GM23338 (cell line): ENCODE data around the gene DMD. TPM values are rescaled to one million over a fixed set of nuclear protein-coding genes. Genes with fewer than 3 reads are reported as not detected.

ENCODE experiments used
- ATAC-seq: fragments of 200-7000 bp; cut with Tn5 transposase; 3 replicates; pipeline ENCODE4 v1.9.1; 2020
- DNase-seq: peaks from one replicate; pipeline ENCODE4 v3.0.0-alpha.2; 2015; ENCODE audit warnings: low spot score
- H2AFZ ChIP-seq: fragments of 200-600 bp; sonication (generic); 2 replicates; pipeline ENCODE4 v1.8.0; 2016; ENCODE audit warnings: antibody characterized with exemption, mild to moderate bottlenecking, moderate library complexity
- H3F3A ChIP-seq: fragments of 200-600 bp; sonication (generic); replicated peaks from 2 replicates; pipeline ENCODE4 v1.8.0; 2017; ENCODE audit warnings: antibody characterized with exemption, mixed run types, low read depth
- H3K27ac ChIP-seq: fragments of 200-600 bp; sonication (generic); 2 replicates; pipeline ENCODE4 v1.6.1; 2016; ENCODE audit warnings: low read depth
- H3K27me3 ChIP-seq: fragments of 200-600 bp; sonication (generic); 2 replicates; pipeline ENCODE4 v1.8.0; 2016; ENCODE audit warnings: mild to moderate bottlenecking, mixed run types, moderate library complexity; ENCODE audit not compliant: insufficient read depth
- H3K36me3 ChIP-seq: fragments of 200-600 bp; sonication (generic); 2 replicates; pipeline ENCODE4 v1.8.0; 2016; ENCODE audit warnings: mild to moderate bottlenecking; ENCODE audit not compliant: insufficient read depth
- H3K4me1 ChIP-seq: fragments of 200-600 bp; sonication (generic); 2 replicates; pipeline ENCODE4 v1.8.0; 2016; ENCODE audit warnings: mild to moderate bottlenecking, moderate library complexity; ENCODE audit not compliant: insufficient read depth
- H3K4me2 ChIP-seq: fragments of 200-600 bp; sonication (generic); 2 replicates; pipeline ENCODE4 v1.7.1; 2017; ENCODE audit warnings: mixed run types
- H3K4me3 ChIP-seq: fragments of 200-600 bp; sonication (generic); 2 replicates; pipeline ENCODE4 v1.6.1; 2016; ENCODE audit warnings: mixed run types
- H3K79me2 ChIP-seq: fragments of 200-600 bp; sonication (generic); replicated peaks from 2 replicates; pipeline ENCODE4 v1.8.0; 2017; ENCODE audit warnings: mild to moderate bottlenecking; ENCODE audit not compliant: insufficient read depth
- H3K9me2 ChIP-seq: fragments of 200-600 bp; sonication (generic); 2 replicates; pipeline ENCODE4 v1.8.0; 2017; ENCODE audit not compliant: insufficient read depth
- H4K20me1 ChIP-seq: fragments of 200-600 bp; sonication (generic); replicated peaks from 2 replicates; pipeline ENCODE4 v1.8.0; 2017; ENCODE audit warnings: mild to moderate bottlenecking; ENCODE audit not compliant: insufficient read depth
- H3K27ac Mint-ChIP-seq: 2 replicates; pipeline ENCODE4 v1.8.0; 2020; ENCODE audit warnings: inconsistent platforms, mild to moderate bottlenecking, moderate library complexity, mixed read lengths
- H3K27me3 Mint-ChIP-seq: 3 replicates; pipeline ENCODE4 v1.8.0; 2022; ENCODE audit warnings: low read depth, mild to moderate bottlenecking, moderate library complexity, mixed read lengths, inconsistent platforms; ENCODE audit not compliant: insufficient read depth, poor library complexity
- H3K36me3 Mint-ChIP-seq: 3 replicates; pipeline ENCODE4 v1.8.0; 2021; ENCODE audit warnings: low read depth, mild to moderate bottlenecking, inconsistent platforms, moderate library complexity, mixed read lengths
- H3K4me1 Mint-ChIP-seq: 3 replicates; pipeline ENCODE4 v1.8.0; 2020; ENCODE audit warnings: mild to moderate bottlenecking, inconsistent platforms, mixed read lengths
- H3K4me3 Mint-ChIP-seq: 3 replicates; pipeline ENCODE4 v1.8.0; 2021; ENCODE audit warnings: moderate library complexity, mild to moderate bottlenecking, inconsistent platforms, mixed read lengths
- H3K9me3 Mint-ChIP-seq: 3 replicates; pipeline ENCODE4 v1.8.0; 2020; ENCODE audit warnings: moderate library complexity, mild to moderate bottlenecking, inconsistent platforms, mixed read lengths
- ZNF114 ChIP-seq: fragments of 250-450 bp; sonication (Bioruptor Pico); IDR thresholded peaks from 2 replicates; pipeline ENCODE4 v1.5.0; 2020; ENCODE audit warnings: mild to moderate bottlenecking, moderate library complexity
- polyA plus RNA-seq: library from polyadenylated mRNA; unstranded; fragments of >200 nt; fragmentation: Nextera tagmentation; extraction: Ambion mirVana; gene quantifications from 2 replicates; pipeline ENCODE4 v1.2.1, GENCODE V29; 2016
- total RNA-seq: library from RNA; depleted of rRNA; stranded (reverse); fragments of >200 nt; shearing (Covaris generic); gene quantifications from 2 replicates; pipeline ENCODE4 v1.2.3, GENCODE V29; 2014
- TF ChIP-seq, protein P1 (sequence below): fragments of 250-450 bp; sonication (Bioruptor Pico); IDR thresholded peaks from 2 replicates; pipeline ENCODE4 v1.5.0; 2020; ENCODE audit warnings: mild to moderate bottlenecking, moderate library complexity
- TF ChIP-seq, protein P2 (sequence below): IDR thresholded peaks from one replicate; pipeline ENCODE4 v1.6.1; 2018; ENCODE audit warnings: antibody characterized with exemption; ENCODE audit not compliant: unreplicated experiment

DMD gene
- total and polyA plus RNA-seq, 2 experiments from 2014 or later: 4.5 to 7.6 TPM

DNA sequence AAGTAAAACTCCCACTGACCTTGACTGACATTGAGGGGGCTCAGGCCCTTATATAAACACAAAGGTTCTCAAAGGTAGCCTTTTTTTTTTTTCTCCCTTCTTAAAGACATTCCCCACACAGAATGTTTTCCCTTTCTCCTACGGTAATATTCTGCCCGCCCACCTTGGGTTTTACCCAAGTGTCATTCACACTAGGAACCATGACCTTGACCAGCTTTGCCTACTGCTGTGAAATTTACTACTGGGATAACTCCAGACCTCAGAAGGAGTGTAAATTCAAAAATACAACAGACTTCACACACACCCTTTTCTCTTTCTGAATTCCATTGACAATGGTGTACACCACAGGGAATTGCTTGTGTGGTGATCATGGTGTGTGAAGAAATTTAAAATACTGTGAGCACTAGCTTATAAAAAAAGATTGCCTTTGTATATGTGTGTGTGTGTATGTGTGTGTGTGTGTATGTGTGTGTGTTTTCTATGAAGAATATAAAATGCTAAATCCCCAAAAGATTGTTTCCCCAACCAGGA is 1550.0 kb downstream of the DMD start:
- DNase-seq (no peak), ATAC-seq (no peak)
- TF ChIP-seq ZNF114 (CRISPR knock-in tag): no peak
- TF ChIP-seq, protein P1, sequence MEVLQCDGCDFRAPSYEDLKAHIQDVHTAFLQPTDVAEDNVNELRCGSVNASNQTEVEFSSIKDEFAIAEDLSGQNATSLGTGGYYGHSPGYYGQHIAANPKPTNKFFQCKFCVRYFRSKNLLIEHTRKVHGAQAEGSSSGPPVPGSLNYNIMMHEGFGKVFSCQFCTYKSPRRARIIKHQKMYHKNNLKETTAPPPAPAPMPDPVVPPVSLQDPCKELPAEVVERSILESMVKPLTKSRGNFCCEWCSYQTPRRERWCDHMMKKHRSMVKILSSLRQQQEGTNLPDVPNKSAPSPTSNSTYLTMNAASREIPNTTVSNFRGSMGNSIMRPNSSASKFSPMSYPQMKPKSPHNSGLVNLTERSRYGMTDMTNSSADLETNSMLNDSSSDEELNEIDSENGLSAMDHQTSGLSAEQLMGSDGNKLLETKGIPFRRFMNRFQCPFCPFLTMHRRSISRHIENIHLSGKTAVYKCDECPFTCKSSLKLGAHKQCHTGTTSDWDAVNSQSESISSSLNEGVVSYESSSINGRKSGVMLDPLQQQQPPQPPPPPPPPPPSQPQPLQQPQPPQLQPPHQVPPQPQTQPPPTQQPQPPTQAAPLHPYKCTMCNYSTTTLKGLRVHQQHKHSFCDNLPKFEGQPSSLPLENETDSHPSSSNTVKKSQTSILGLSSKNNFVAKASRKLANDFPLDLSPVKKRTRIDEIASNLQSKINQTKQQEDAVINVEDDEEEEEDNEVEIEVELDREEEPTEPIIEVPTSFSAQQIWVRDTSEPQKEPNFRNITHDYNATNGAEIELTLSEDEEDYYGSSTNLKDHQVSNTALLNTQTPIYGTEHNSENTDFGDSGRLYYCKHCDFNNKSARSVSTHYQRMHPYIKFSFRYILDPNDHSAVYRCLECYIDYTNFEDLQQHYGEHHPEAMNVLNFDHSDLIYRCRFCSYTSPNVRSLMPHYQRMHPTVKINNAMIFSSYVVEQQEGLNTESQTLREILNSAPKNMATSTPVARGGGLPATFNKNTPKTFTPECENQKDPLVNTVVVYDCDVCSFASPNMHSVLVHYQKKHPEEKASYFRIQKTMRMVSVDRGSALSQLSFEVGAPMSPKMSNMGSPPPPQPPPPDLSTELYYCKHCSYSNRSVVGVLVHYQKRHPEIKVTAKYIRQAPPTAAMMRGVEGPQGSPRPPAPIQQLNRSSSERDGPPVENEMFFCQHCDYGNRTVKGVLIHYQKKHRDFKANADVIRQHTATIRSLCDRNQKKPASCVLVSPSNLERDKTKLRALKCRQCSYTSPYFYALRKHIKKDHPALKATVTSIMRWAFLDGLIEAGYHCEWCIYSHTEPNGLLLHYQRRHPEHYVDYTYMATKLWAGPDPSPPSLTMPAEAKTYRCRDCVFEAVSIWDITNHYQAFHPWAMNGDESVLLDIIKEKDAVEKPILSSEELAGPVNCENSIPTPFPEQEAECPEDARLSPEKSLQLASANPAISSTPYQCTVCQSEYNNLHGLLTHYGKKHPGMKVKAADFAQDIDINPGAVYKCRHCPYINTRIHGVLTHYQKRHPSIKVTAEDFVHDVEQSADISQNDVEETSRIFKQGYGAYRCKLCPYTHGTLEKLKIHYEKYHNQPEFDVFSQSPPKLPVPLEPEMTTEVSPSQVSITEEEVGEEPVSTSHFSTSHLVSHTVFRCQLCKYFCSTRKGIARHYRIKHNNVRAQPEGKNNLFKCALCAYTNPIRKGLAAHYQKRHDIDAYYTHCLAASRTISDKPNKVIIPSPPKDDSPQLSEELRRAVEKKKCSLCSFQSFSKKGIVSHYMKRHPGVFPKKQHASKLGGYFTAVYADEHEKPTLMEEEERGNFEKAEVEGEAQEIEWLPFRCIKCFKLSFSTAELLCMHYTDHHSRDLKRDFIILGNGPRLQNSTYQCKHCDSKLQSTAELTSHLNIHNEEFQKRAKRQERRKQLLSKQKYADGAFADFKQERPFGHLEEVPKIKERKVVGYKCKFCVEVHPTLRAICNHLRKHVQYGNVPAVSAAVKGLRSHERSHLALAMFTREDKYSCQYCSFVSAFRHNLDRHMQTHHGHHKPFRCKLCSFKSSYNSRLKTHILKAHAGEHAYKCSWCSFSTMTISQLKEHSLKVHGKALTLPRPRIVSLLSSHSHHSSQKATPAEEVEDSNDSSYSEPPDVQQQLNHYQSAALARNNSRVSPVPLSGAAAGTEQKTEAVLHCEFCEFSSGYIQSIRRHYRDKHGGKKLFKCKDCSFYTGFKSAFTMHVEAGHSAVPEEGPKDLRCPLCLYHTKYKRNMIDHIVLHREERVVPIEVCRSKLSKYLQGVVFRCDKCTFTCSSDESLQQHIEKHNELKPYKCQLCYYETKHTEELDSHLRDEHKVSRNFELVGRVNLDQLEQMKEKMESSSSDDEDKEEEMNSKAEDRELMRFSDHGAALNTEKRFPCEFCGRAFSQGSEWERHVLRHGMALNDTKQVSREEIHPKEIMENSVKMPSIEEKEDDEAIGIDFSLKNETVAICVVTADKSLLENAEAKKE: no peak
- TF ChIP-seq, protein P2, sequence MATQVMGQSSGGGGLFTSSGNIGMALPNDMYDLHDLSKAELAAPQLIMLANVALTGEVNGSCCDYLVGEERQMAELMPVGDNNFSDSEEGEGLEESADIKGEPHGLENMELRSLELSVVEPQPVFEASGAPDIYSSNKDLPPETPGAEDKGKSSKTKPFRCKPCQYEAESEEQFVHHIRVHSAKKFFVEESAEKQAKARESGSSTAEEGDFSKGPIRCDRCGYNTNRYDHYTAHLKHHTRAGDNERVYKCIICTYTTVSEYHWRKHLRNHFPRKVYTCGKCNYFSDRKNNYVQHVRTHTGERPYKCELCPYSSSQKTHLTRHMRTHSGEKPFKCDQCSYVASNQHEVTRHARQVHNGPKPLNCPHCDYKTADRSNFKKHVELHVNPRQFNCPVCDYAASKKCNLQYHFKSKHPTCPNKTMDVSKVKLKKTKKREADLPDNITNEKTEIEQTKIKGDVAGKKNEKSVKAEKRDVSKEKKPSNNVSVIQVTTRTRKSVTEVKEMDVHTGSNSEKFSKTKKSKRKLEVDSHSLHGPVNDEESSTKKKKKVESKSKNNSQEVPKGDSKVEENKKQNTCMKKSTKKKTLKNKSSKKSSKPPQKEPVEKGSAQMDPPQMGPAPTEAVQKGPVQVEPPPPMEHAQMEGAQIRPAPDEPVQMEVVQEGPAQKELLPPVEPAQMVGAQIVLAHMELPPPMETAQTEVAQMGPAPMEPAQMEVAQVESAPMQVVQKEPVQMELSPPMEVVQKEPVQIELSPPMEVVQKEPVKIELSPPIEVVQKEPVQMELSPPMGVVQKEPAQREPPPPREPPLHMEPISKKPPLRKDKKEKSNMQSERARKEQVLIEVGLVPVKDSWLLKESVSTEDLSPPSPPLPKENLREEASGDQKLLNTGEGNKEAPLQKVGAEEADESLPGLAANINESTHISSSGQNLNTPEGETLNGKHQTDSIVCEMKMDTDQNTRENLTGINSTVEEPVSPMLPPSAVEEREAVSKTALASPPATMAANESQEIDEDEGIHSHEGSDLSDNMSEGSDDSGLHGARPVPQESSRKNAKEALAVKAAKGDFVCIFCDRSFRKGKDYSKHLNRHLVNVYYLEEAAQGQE: no peak
- Mint-ChIP-seq H3K4me1 (peaks cover 17% of the 10 kb centered on the region), H3K4me3 (no peak overlapping the region), H3K9me3 (no peaks in the 10 kb centered on the region), H3K27ac (no peak overlapping the region), H3K36me3 (no peaks in the 10 kb centered on the region), H3K27me3 (no peaks in the 10 kb centered on the region)
- H3K4me1 ChIP-seq: peaks cover 5% of the 10 kb centered on the region; the same call in 1 of the 2 replicates
- no peak overlapping the region for H3K27ac ChIP-seq
- no peak overlapping the region for H3K4me3 ChIP-seq
- no peaks in the 10 kb centered on the region for H3K27me3 ChIP-seq
- H3K4me2 ChIP-seq: no peak overlapping the region
- no peaks in the 10 kb centered on the region for H3K9me2 ChIP-seq
- H3F3A ChIP-seq: no peaks in the 10 kb centered on the region
- no peaks in the 10 kb centered on the region for H4K20me1 ChIP-seq
- H2AFZ ChIP-seq: no peak overlapping the region
- no peaks in the 10 kb centered on the region for H3K79me2 ChIP-seq
- no peaks in the 10 kb centered on the region for H3K36me3 ChIP-seq
